HG03108 (cell line): ENCODE data around the gene GPR15.
"Not testable (repeated sequence)": the region's sequence is repeated elsewhere in the genome, so short reads cannot be mapped to it uniquely, and the experiment has no call there.

Experiments used
- ATAC-seq: cut with Tn5 transposase; IDR thresholded peaks from one replicate; pipeline ENCODE4 v1.9.1; 2021; ENCODE audit warnings: moderate library complexity; ENCODE audit not compliant: unreplicated experiment

The GPR15 gene

DNA sequence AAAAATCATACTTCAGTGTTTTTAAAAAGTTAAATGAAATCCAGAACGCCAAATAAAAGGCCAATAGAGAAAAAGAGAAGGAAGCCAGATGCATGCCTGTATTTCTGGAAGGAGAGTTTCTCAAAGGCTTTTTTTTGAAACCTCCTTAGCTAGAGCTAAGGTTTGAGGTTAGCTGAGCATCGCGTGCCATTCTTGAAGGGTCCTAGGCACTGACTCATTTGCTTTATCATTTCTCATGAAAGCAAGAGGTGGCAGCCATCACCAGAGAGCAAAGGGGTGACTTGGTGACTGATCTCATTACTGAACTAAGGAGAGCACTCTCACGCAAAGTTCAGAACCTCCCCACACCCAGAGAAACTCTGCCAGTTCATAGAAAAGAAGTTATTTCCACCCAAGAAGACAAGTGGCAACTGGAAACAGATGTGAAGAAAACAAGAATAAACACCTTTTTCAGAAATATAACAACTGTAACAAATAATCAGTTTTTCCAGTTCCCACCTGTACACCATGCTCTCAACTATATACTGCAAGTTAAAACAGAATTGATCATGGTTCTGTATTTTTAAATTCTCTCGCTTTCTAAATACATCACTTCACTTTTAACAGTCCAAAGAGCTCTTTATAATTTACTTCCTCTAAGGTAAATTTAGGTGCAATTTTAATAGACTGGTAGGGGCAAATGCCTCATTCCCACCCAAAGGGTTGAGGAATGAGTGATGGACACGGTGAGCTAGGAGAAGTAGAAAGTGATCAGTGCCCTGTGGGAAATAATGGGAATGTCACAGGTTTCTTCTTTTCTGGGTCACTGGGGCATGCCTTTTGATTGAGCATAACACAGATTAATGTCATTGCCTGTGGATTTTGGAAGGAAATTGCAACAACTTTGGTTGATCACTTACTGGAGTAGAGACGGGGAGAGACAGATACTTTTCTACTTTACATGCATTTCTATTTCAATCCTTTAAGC, 24.7 kb downstream of the GPR15 start:
- ATAC-seq: peak; percentile 71

DNA sequence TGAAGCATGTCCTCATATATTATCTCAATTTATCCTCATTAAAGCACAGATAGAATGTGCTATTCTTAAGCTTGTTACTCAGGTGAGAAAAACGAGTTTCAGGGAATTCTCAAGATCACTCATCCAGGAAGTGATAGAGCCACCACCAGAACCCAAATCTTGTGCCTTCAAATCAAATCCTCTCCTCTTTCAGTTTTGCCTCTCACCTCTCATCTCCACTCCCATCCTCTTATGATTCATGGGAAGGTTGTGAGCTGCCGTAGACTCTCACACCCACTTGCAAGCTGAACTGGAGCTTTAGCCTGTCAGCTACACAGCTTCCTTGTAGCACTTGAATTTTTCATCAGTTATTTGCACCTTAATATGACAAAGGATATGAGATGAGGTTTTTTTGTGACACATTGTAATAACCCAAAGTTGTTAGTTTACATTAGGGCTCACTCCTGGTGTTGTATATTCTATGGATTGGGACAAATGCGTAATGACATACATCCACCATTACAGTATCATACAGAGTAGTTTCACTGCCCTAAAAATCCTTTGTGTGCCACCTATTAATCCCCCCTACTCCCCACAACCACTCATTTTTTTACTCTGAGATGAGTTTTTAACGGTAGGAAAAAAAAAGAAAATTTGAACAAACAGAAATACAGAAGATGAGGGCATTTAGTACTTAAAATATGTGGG, 25.7 kb downstream of the GPR15 start:
- ATAC-seq: peak; percentile 12

DNA sequence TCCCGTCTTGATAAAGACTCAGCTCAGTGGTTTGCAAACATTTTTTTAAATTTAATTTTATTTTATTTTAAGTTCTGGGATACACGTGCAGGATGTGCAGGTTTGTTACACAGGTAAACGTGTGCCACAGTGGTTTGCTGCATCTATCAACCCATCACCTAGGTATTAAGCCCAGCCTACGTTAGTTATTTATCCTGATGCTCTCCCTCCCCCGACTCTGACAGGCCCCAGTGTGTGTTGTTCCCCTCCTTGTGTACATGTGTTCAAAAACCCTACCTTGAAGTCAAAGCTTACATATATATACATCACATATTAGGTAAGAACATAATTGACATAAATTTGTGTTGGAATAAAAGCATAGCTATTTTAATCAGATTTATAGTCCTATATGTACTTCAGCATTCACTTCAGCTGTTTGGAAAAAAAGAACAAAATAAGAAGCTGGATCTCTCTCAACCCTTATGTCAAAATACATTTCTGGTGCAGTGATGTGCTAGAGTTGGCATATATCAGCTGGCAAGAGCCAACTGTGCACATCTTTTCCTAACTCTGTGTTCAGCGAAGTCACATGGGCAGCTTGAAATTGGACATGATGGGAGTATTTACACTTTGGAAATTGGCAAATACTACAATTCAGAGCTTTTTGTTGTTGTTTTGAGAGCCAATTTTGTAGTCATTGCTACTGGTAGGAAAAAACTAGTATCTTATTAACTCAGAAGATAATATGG, 26.5 kb downstream of the GPR15 start:
- ATAC-seq: no peak

DNA sequence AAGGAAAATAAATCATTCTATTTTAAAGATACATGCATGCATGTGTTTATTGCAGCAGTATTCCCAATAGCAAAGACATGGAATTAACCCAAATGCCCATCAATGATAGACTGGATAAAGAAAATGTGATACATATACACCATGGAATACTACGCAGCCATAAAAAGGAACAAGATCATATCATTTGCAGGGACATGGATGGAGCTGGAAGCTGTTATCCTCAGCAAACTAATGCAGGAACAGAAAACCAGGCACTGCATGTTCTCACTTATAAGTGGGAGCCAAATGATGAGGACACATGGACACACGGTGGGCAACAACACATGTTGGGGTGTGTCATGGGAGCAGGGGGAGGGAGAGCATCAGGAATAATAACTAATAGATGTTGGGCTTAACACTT, 28.0 kb downstream of the GPR15 start:
- ATAC-seq: not testable (repeated sequence)

DNA sequence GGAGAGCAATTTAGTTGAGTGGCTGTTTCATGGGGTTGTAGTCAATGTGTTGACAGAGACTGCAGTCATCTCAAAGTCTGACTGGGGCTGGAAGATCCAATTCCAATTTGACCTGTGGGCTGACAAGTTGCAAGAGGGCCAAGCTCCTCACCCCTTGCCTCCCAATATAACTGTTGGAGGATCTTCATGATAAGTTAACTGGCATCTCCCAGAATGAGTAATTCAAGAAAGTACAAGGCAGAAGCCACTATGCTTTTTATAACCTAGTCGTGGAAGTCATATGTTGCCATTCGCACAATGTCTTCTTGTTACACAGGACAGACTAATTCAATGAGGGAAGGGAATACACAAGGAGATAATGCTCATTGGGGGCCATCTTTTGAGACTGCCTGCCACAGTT, 29.1 kb downstream of the GPR15 start:
- ATAC-seq: no peak

DNA sequence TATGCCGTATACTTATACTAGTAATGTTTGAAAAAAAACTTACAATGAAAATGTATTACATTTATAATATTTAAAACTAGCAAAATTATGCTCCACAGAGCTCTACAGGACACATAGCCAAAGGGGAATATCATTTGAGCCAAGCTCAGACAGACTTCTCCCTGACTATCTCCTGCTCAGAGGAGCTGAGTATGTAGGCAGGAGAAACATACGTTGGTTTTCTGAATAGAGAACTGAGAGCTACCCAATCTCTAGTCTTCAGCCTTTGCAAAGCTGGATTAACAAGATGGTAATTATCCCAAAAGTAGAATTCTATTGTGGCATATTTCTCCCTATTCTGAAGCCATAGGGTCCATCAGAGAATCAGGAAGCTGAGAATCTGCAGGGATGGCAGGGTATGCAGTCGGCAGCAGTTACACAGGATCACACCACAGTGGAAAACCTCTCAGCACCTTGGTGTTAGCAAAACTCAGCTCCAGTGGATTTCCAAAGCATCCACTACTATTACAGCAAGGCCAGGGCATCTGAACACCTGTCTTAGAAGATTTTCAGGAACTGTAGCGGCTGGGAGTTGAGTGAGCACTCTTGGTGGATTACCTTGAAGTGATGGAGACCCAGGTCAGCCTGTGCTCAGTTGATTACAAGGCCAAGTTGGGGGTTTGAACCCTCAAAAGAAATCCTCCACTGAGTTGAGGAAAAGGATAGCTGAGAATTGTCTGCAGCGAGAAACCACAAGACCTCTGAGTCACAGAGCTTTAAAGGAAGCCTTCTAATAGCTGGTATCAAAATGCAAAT, 30.1 kb downstream of the GPR15 start:
- ATAC-seq: no peak

DNA sequence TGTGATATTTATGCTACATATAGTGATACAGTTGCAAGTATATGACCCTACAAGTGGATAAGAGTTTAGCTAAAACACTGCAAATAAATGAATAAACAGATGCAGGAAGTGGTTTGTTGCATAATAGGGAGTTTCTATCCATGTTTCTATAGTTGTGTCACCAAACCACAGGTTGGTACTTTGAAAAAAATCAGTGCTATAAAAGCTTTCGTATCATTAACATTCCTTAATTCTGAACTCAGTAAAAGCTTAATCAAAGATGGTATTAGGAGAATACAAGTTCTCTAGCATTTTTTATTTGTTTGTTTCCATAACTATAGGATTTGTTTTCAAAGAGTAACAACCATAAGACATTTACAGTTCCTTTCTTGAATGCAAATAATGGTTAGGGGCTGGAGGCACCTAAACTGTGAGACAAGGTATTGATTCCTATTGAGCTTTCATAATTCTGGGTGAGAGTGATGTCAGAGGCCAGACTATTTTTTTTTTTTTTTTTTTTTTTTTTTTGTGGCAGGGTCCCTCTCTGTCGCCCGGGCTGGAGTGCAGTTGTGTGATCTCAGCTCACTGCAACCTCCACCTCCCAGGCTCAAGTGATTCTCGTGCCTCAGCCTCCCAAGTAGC, 32.0 kb downstream of the GPR15 start:
- ATAC-seq: peak; percentile 52

DNA sequence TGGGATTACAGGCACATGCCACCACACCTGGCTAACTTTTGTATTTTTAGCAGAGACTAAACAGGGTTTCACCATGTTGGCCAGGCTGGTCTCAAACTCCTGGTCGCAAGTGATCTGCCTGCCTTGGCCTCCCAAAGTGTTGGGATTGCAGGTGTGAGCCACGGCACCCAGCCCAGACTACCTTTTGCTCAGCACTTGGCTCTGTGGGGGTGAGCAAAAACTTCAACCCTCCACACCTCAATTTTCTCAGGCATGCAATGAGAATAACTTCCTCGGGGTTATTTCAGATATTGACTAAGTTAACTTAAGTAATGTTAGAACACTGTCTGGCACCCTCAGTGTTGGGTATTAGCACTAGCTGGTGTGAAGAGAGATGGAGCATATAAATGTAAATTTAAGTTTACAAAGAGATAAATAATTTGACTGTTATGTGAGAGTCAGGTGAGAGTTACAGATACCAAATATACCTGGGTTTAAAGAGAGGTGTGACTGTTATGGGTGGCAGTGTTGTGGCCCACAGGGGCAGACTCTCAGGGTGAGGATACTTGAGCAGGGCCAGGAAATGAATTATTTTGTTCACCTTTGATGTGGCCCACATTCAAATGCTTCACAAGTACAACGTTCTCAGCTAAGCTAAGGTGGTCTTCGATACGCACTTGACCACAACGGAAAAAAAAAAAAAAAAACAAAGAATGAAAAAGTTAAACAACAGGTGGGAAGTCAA, 32.7 kb downstream of the GPR15 start:
- ATAC-seq: no peak

DNA sequence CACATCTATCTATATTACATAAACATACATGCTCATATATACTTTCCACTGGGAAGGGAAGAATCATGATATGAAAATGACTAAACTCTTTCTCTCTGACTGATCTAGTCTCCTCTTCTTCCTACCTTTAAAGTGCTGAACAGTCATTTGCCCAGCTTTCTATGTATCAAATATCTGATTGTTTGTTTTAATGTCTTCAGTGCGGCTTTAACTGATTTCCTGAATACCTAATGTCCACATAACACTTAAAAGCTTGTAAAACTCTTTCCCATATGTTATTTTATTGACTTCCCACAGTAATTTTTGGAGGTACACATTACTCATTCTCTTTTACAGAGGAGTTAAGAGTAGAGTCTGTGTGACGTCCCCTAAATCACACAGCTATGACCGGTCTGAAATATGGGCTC, 33.5 kb downstream of the GPR15 start:
- ATAC-seq: no peak

DNA sequence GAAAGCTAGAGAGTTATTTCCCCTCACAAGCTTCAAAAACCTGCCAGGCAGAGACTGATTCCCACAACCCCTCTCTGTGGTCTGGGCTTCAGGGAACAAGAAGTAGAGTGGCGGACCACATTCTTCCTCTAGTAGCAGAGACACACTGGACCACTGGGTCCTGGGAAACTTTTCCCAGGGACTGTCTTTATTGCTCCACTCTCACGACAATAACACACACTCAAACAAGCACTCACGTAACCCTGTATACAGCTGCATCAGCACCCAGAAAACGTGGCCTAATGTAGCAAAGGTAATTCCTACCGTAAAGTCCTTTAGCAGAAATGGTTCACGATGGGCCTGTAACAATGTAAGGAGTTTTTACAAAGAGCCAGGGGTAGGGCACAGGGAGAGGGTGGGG, 34.1 kb downstream of the GPR15 start:
- no peak for ATAC-seq

DNA sequence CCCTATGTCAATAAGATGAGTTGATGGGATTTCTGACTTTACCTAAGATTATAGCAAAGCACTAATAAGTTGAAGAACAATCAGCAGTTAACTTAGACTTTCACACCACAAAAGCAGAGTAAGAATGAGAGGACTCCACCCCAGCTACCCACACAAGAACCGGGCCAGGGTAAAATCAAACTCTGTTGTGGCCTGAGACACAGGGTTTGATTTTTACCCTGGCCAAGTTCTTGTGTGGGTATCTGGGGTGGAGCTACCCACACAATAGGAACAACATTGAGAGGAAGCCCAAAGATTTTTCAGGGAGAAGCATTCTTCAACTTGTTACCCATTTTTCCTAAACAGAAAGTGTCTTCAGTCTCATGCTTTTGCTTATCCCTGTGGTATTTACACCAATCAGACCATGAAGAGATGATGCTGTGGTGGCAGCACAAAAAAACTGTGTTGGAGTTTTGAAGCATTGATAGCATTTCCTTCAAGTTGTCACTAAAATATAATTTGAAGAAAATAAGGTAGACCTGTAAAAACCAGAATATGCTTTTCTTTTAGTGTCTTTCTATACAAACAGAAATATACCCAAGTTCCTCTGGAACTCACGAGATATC, 36.0 kb downstream of the GPR15 start:
- peak; percentile 24 for ATAC-seq

DNA sequence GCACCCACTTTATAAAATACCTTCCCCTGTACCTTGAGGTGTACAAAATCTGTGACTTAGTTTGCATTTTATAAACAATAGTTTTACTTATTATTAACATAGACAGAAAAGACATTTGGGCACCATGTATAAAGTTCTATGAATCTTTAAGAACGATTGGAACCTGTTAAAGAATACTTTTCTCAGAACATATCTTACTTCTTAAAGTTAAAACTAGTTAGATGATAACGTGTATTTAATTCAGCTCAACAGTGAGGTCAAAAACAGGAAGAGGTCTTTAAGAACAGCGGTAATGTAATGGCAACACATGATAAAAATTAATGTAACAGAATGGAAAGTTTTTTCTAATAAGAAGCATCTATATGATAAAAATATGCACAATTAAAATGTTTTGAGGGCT, 36.6 kb downstream of the GPR15 start:
- ATAC-seq: no peak

DNA sequence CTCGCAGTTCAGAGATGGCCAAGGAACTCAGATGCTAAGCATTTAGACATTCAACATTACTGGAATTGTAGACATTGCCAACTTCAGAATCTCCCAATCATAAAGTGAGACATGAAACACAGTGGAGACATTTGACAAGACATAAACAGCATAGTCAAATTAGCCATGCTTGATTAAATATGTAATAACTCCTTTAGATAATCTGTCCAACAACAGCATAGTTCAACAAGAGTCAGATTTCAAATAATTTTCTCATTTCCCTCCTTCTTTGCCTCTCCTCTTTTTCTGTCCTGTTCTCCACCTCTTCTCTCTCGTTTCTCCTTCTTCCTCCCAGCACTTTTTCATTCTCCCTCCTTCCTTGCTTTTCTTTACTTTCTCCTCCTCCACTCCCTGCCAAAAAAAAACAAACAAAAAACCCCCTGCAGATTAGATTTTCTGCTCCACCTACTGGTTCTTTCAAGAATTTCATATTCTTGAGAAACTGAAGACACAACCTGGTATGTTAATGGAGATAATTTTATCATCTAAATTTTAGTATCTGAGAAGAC, 41.5 kb downstream of the GPR15 start:
- peak; percentile 53 for ATAC-seq

DNA sequence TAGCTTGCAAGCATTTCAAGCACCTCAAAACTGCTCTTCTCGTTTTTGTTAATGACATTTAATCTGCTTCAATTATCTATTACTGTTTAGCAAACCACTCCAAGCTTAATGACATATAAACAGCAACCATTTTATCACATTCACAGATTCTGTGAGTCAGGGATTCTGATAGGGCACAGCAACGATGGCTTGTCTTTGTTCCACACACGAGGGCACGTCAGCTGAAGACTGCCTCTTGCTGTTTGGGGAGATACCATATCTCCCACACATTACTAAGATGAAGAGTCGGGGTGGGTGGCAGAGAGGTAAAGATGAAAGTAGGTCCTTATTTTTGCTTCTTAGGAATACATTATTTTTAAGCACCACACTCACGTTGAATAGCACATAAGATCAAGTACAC, 42.4 kb downstream of the GPR15 start:
- no peak for ATAC-seq

DNA sequence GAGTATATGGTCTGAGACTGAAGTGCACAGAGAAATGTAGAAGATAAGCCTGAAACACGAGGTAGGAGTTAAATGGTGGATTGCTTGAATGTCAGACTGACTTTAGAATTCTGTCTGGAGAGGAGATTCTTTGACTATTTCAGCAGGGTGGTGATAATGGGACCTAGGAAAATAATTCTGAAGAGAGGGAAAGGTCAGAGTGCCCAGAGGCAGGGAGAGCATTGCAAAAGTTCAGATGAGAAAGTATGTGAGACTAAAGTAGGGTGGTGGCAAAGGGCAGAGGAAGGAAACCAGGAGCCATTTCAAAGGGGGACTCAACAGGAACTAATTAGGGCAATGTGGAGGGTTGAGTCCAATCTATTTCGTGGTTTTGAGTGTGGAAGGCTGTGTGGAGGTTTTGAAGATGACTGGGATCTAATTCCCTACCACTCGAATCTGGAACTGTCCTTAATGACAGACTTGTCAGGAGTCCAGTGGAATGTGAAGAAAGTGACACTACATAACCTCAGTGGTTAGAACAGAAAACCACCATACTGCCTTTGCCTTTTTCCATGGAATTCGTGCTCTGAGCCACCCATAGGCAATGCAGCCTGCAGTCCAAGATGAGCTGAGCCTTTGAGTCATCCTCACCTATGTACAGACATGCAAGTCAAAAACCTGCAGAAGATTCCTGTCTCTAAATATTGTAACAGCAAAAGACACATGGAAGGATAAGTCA, 45.6 kb downstream of the GPR15 start:
- no peak for ATAC-seq

DNA sequence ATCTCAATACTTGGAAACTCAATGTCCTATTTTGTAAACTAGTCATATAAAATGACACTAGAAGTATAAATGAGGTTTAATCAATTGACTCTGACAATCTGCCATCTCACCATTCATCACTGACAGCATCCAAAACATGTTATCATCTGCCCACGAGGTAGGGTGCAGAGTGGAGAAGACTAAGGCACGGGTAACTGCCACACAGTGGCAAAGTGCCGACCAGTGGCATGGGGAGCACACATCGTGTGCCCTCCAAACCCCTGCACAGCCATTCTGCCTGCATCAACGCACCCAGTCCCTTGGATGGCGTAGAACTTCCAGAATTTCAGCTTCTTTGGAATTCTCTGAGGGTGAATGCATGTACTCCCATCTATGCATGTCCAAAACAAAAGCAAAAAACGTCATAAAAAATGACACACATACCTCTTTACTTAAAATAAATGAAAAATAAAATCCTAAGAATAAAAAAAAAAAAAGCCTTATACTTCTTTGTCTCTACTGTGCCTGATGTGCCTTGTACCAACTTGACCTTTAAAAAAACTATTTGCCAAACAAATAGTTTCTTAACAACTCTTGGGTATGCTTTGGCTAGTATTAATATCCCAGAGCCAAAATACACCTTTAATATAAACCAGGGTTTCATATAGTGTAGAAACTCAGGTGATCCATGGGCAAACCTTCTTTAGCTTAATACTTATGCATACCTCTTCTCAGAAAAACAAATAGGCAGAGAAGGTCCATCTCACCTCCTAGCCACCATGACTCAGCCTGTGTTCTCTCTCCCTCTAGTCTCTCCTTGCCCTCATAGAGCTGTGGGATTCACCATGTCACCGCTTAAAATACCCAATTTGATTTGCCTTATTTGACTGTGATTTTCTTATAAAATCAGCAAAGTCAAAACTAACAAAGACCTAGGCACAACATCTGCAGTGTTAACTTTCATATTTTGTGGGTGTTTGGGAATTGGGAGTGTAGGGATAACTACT, 48.9 kb downstream of the GPR15 start:
- no peak for ATAC-seq

DNA sequence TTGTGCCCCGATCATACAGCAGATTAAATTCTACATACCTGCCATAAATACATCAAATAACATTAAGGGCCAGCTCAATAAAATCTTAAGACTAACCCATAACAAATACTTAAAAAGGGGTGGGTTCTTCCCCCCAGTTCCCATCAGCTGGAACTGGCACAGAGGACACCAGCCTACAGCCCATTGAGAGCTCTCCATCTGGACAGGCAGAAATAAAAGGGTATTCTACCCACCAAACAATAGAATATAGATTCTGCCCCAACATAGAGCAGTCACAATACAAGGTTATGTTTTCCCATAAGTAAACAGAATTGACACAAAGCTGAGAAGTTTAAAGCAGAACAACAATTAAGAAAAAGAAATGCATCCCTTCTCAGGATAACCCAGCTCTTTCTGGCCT, 49.7 kb downstream of the GPR15 start:
- no peak for ATAC-seq
